ENCODE measurements around the gene METTL23. TPM values are rescaled to one million over a fixed set of nuclear protein-coding genes. Genes with fewer than 3 reads are reported as not detected.
"Not testable (repeated sequence)": the region's sequence is repeated elsewhere in the genome, so short reads cannot be mapped to it uniquely, and the experiment has no call there.

METTL23 gene
- total RNA-seq, 2 donors from 2014 or later: 25.4 to 30.7 TPM

GRCh38 chr17:76737082-76737675 lies 10.5 kb downstream of the METTL23 start, which contains the start of gene SRSF2:
TSS of gene SRSF2 (minus strand) at chr17:76737331. CDS start at chr17:76737160, 171 bp downstream.
- Mint-ChIP-seq H3K36me3 (ENCODE audit: insufficient read depth in 2 of 2) (peaks cover 20 to 38% of the 10 kb centered on the region in 2 donors), H3K27ac (peak within 1 kb of the TSS; percentile 97), H3K4me3 (peak within 1 kb of the TSS; percentile 95 to 98), H3K27me3 (ENCODE audit: low read depth) (no peaks in the 10 kb centered on the region), H3K4me1 (ENCODE audit: low read depth) (peaks cover 69% of the 10 kb centered on the region), H3K9me3 (no peaks in the 10 kb centered on the region)
- DNase-seq (peak; percentile 99 to 100), ATAC-seq (replicated peaks in 1 of 2) (peak; percentile 69 to 74)

- peaks cover 69% of the 10 kb centered on the region for H3K4me1 Mint-ChIP-seq (ENCODE audit: low read depth)
- H3K27me3 Mint-ChIP-seq (ENCODE audit: low read depth): no peaks in the 10 kb centered on the region
- ATAC-seq (replicated peaks in 1 of 2) (peak; percentile 67 to 73), DNase-seq (peak; percentile 94 to 96)
- H3K27ac Mint-ChIP-seq: peak within 1 kb of the TSS; percentile 92
- peaks cover 20 to 37% of the 10 kb centered on the region in 2 donors for H3K36me3 Mint-ChIP-seq (ENCODE audit: insufficient read depth in 2 of 2)
- H3K9me3 Mint-ChIP-seq: no peaks in the 10 kb centered on the region
- peak within 1 kb of the TSS; percentile 95 to 98 for H3K4me3 Mint-ChIP-seq
These were observed 11.2 kb downstream of the METTL23 start, which contains the start of gene MFSD11 for GRCh38 chr17:76737676-76738467. TSS of gene MFSD11 (plus strand) at chr17:76738119. CDS start at chr17:76738353, 234 bp downstream.

- H3K36me3 Mint-ChIP-seq (ENCODE audit: insufficient read depth in 2 of 2): peaks cover 19 to 33% of the 10 kb centered on the region in 2 donors
- DNase-seq (no peak), ATAC-seq (replicated peaks in 1 of 2) (no peak)
- no peaks in the 10 kb centered on the region for H3K9me3 Mint-ChIP-seq
- peak overlapping the region; percentile 92 for H3K27ac Mint-ChIP-seq
- H3K4me3 Mint-ChIP-seq: peak overlapping the region; percentile 95 to 98
- H3K27me3 Mint-ChIP-seq (ENCODE audit: low read depth): no peaks in the 10 kb centered on the region
- H3K4me1 Mint-ChIP-seq (ENCODE audit: low read depth): peaks cover 69% of the 10 kb centered on the region
These were observed 11.8 kb downstream of the METTL23 start for GRCh38 chr17:76738468-76738850.

GRCh38 chr17:76739568-76740115 lies 13.0 kb downstream of the METTL23 start:
- peaks cover 13 to 25% of the 10 kb centered on the region in 2 donors for H3K36me3 Mint-ChIP-seq (ENCODE audit: insufficient read depth in 2 of 2)
- not testable (repeated sequence) for H3K27ac Mint-ChIP-seq; ATAC-seq (replicated peaks in 1 of 2); H3K27me3 Mint-ChIP-seq (ENCODE audit: low read depth); DNase-seq; H3K9me3 Mint-ChIP-seq
- H3K4me3 Mint-ChIP-seq: peak overlapping the region in 1 of 2 donors; percentile 36
- peaks cover 64% of the 10 kb centered on the region for H3K4me1 Mint-ChIP-seq (ENCODE audit: low read depth)

GRCh38 chr17:76740329-76741118 lies 13.9 kb downstream of the METTL23 start:
- H3K27me3 Mint-ChIP-seq (ENCODE audit: low read depth): no peaks in the 10 kb centered on the region
- no peak overlapping the region for H3K27ac Mint-ChIP-seq
- H3K36me3 Mint-ChIP-seq (ENCODE audit: insufficient read depth in 2 of 2): peaks cover 9 to 21% of the 10 kb centered on the region in 2 donors
- DNase-seq (no peak), ATAC-seq (replicated peaks in 1 of 2) (no peak)
- no peak overlapping the region for H3K4me3 Mint-ChIP-seq
- no peaks in the 10 kb centered on the region for H3K9me3 Mint-ChIP-seq
- peaks cover 57% of the 10 kb centered on the region for H3K4me1 Mint-ChIP-seq (ENCODE audit: low read depth)

- ATAC-seq (replicated peaks in 1 of 2) (peak; percentile 45 to 62), DNase-seq (no peak)
- H3K4me3 Mint-ChIP-seq: peak overlapping the region in 1 of 2 donors; percentile 18
- H3K4me1 Mint-ChIP-seq (ENCODE audit: low read depth): peaks cover 61% of the 10 kb centered on the region
- no peak overlapping the region for H3K27ac Mint-ChIP-seq
- H3K27me3 Mint-ChIP-seq (ENCODE audit: low read depth): no peaks in the 10 kb centered on the region
- H3K9me3 Mint-ChIP-seq: no peaks in the 10 kb centered on the region
- H3K36me3 Mint-ChIP-seq (ENCODE audit: insufficient read depth in 2 of 2): peaks cover 1 to 14% of the 10 kb centered on the region in 2 donors
These were observed 16.3 kb downstream of the METTL23 start for GRCh38 chr17:76742958-76743357.

GRCh38 chr17:76744747-76745146 lies 18.1 kb downstream of the METTL23 start:
- peaks cover 0 to 14% of the 10 kb centered on the region in 2 donors for H3K36me3 Mint-ChIP-seq (ENCODE audit: insufficient read depth in 2 of 2)
- ATAC-seq (replicated peaks in 1 of 2) (peak; percentile 52 to 90), DNase-seq (no peak)
- no peaks in the 10 kb centered on the region for H3K27me3 Mint-ChIP-seq (ENCODE audit: low read depth)
- H3K27ac Mint-ChIP-seq: no peak overlapping the region
- H3K9me3 Mint-ChIP-seq: no peaks in the 10 kb centered on the region
- H3K4me3 Mint-ChIP-seq: no peak overlapping the region
- H3K4me1 Mint-ChIP-seq (ENCODE audit: low read depth): peaks cover 43% of the 10 kb centered on the region

DNA sequence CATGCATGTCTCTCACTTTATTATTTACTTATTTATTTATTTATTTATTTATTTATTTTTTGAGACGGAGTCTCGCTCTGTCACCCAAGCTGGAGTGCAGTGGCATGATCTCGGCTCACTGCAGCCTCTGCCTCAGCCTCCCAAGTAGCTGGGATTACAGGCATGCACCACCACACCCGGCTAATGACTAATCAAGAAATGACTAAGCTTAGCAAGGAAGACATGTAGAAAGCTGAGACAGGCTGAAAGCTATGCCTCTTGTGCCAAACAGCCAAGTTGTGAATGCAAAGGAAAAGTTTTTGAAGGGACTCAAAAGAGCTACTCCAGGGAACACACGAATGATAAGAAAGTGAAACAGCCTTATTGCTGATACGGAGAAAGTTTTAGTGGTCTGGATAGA lies 19.1 kb downstream of the METTL23 start:
- not testable (repeated sequence) for H3K27ac Mint-ChIP-seq; H3K9me3 Mint-ChIP-seq; H3K27me3 Mint-ChIP-seq (ENCODE audit: low read depth); H3K4me3 Mint-ChIP-seq; DNase-seq
- ATAC-seq (replicated peaks in 1 of 2): peak in 1 of 2 donors; percentile 30
- H3K36me3 Mint-ChIP-seq (ENCODE audit: insufficient read depth in 2 of 2): peaks cover 0 to 14% of the 10 kb centered on the region in 2 donors
- peaks cover 34% of the 10 kb centered on the region for H3K4me1 Mint-ChIP-seq (ENCODE audit: low read depth)

- Mint-ChIP-seq H3K36me3 (ENCODE audit: insufficient read depth in 2 of 2) (peaks cover 2 to 10% of the 10 kb centered on the region in 2 donors), H3K4me3 (no peak overlapping the region), H3K27me3 (ENCODE audit: low read depth) (no peaks in the 10 kb centered on the region), H3K9me3 (no peaks in the 10 kb centered on the region), H3K4me1 (ENCODE audit: low read depth) (peaks cover 28% of the 10 kb centered on the region), H3K27ac (no peak overlapping the region)
- no peak for ATAC-seq (replicated peaks in 1 of 2)
- DNase-seq: no peak
These were observed 21.2 kb downstream of the METTL23 start for GRCh38 chr17:76747716-76748363.

DNA sequence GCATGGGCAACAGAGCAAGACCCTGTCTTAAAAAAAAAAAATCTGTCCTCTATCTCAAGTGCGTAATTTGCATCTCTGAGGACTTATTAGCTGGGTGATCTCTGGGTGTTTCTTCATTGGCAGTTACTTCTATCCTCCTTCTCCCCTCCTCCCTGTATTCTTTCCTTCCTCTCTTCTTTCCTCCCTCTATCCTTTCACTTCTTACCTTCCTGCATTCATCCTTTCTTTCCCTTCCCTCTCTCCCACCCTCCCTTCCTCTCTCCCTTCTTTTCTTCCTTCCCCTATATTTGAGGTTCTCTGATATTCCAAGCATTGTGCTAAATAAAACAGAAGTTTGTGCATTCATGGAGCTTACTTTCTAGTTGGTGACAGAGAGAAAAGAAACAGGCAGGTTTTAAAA lies 22.0 kb downstream of the METTL23 start:
- ATAC-seq (replicated peaks in 1 of 2) (no peak), DNase-seq (no peak)
- Mint-ChIP-seq H3K9me3 (no peaks in the 10 kb centered on the region), H3K36me3 (ENCODE audit: insufficient read depth in 2 of 2) (peaks cover 2 to 16% of the 10 kb centered on the region in 2 donors), H3K27me3 (ENCODE audit: low read depth) (no peaks in the 10 kb centered on the region), H3K4me1 (ENCODE audit: low read depth) (peaks cover 29% of the 10 kb centered on the region), H3K27ac (no peak overlapping the region), H3K4me3 (no peak overlapping the region)

- Mint-ChIP-seq H3K27me3 (ENCODE audit: low read depth) (no peaks in the 10 kb centered on the region), H3K36me3 (ENCODE audit: insufficient read depth in 2 of 2) (peaks cover 2 to 11% of the 10 kb centered on the region in 2 donors), H3K9me3 (no peaks in the 10 kb centered on the region), H3K4me3 (no peak overlapping the region), H3K4me1 (ENCODE audit: low read depth) (peaks cover 28% of the 10 kb centered on the region), H3K27ac (no peak overlapping the region)
- no peak for DNase-seq
- ATAC-seq (replicated peaks in 1 of 2): no peak
These were observed 24.9 kb downstream of the METTL23 start for GRCh38 chr17:76751416-76751993.

DNA sequence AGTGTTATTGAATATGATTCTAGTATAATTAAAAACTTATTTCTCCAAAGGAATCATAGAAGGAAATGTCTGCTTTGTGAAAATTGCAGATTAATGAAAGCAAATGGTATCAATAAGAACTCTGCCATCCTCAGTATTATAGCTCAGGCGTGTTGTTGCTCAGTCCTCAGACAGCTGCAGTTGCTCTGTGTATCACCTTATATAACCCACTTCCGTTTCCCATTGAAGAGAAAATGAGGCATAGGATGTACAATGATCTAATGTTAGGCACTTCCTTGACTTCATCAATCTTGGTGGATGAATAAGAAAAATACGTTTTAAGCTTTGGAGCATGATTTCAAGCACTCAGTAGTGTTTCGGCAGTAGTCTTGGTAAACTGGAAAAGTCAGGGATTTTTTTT lies 25.4 kb downstream of the METTL23 start:
- Mint-ChIP-seq H3K9me3 (no peaks in the 10 kb centered on the region), H3K27ac (peak overlapping the region; percentile 79), H3K4me3 (peak overlapping the region; percentile 35 to 75), H3K4me1 (ENCODE audit: low read depth) (peaks cover 28% of the 10 kb centered on the region), H3K27me3 (ENCODE audit: low read depth) (no peaks in the 10 kb centered on the region), H3K36me3 (ENCODE audit: insufficient read depth in 2 of 2) (peaks cover 2 to 11% of the 10 kb centered on the region in 2 donors)
- DNase-seq (no peak), ATAC-seq (replicated peaks in 1 of 2) (peak in 1 of 2 donors; percentile 56)

Data from activated T-cell treated with anti-CD3 and anti-CD28 coated beads, Interleukin-2, amount 50 U/mL, for 72 hours (primary cell).